C4-2B (cell line): ENCODE results near the gene OLFML2B.

Experiments
- H3K27ac ChIP-seq: fragments of 450-650 bp; 2 replicates; pipeline ENCODE4 v1.5.1; 2017
- CTCF ChIP-seq: fragments of 450-650 bp; conservative IDR thresholded peaks from 2 replicates; pipeline ENCODE4 v1.5.1; 2017; ENCODE audit warnings: mild to moderate bottlenecking
- ZFX ChIP-seq: fragments of 450-650 bp; IDR thresholded peaks from 2 replicates; pipeline ENCODE4 v1.6.1; 2017

OLFML2B gene

GRCh38 chr1:162023547-162024501, at the start of gene OLFML2B:
Gene OLFML2B, minus strand, starts transcription at chr1:162023869. Its CDS starts 439 bp downstream, at chr1:162023430.
- H3K27ac ChIP-seq = no peak within 1 kb of the TSS
- TF ChIP-seq ZFX (no peak), CTCF (no peak; the same call in 1 of the 2 replicates)

- no peak overlapping the region for H3K27ac ChIP-seq
- TF ChIP-seq CTCF = no peak
Measured at GRCh38 chr1:162072740-162073139, 49.1 kb upstream of the OLFML2B start.

- TF ChIP-seq ZFX (no peak), CTCF (no peak)
- no peak overlapping the region for H3K27ac ChIP-seq
Measured at GRCh38 chr1:162070825-162071224, 47.2 kb upstream of the OLFML2B start.

- H3K27ac ChIP-seq = peak overlapping the region; percentile 64
- TF ChIP-seq ZFX (peak; percentile 8), CTCF (peak; percentile 25)
Measured at GRCh38 chr1:162070094-162070748, 46.6 kb upstream of the OLFML2B start.

- TF ChIP-seq ZFX = peak; percentile 58; the same call in 1 of the 2 replicates
- TF ChIP-seq CTCF = peak; percentile 39
- H3K27ac ChIP-seq = peak within 1 kb of the TSS; percentile 64
Measured at GRCh38 chr1:162069334-162070093, 45.8 kb upstream of the OLFML2B start, which contains the start of gene NOS1AP. Gene NOS1AP, plus strand, starts transcription at chr1:162069691. Its CDS starts 487 bp downstream, at chr1:162070178.

- no peak for TF ChIP-seq ZFX
- no peak for TF ChIP-seq CTCF
- no peak overlapping the region for H3K27ac ChIP-seq
Measured at GRCh38 chr1:162068301-162068700, 44.6 kb upstream of the OLFML2B start.
